Measurements from ENCODE around the gene ZNF319.

Gene ZNF319

DNA sequence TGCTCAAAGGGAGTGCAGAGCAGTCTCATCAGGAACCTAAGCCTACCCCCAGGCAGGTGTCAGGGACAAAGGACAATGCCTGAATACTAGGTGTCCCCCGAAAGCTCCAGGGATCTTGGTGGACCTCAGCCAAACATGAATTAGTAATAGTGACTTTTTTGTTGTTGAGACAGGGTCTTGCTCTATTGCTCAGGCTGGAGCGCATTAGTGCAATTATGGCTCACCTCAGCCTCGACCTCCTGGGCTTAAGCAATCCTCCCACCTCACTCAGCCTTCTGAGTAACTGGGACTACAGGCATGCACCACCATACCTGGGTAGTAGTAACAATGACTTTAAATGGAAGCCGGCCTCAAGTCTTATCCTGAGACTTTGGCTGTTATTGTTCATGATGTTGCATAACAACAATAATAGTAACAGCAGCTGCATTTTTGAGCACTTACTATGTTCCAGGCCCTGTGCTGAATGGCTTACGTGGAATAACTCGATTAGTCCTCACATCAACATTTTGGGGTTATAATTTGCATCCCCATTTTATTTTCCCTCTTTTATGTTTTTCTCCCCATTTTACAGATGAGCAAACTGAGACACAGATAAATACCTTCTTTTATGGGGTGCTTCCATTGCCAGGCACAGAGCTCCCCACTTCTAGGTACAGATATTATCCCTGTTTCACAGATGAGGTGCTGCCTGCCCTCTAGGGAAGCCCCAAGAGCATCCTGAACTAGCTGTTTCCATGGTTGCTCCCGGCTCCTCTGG, 49.1 kb downstream of the ZNF319 start:
- no peak for DNase-seq

DNA sequence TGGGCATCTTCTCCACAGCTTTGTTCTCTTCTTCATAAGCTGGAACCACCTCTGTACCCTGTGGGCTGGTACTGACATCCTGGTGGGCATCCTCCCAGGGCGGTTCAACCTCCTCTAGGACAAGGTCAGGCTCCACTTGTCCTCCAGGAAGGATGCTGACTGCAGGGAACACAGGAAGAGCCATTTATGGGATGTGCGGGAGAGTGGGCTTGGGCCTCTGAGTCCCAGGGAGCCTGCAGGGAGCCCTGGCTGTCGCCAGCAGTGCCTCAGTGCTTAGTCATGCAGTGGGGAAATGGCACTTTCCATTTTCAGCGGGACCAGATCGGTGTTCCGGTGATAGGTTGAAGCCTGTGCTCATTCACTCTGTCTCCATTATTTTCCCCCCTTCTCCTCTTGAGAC, 50.1 kb downstream of the ZNF319 start:
- DNase-seq: no peak

DNA sequence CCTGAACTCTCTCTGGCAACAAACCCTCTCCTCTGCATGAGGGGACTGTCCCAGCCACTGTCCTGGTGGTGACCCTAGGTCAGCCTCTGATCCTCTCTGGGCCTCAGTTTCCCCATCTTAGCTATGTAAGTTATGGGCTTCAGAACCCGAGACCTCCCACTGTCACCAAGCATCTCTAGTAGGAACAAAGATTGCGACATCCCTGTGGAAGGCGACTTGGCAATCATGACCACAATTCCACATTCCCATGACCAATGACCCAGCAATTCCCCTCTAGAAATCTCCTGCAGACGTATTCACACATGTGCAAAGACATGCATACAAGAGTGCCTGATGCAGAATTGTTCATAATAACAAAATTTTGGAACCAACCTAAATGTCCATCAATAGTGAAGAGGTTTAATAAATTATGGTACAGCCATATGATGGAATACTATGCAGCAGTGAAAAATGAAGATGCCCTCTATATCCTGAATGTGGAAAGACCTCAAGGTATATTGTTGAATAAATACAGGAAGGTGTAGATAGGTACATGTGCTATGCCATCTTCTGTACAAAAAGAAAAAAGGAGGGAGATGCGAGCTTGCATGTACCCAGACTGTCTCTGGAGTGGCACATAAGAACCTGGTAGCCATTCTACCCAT, 50.8 kb downstream of the ZNF319 start:
- no peak for DNase-seq

DNA sequence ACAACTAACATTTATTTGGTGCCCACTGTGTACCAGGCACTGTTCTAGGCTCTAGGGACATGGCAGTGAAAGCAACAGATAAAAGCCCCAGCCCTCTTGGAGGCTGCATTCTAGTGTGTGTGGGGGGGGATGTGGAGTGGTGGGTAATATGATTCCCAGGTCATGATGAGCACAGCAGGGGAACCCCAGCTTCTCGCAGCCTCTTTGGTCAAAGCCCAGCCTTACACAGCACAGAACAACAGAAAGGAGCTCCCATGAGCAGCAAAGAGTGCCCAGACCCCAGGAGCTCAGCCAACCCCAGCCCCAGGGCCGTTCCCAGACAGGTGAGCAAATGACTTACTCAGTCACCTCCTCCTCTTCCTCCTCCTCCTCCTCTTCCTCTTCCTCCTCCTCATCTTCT, 51.5 kb downstream of the ZNF319 start:
- no peak for DNase-seq

DNA sequence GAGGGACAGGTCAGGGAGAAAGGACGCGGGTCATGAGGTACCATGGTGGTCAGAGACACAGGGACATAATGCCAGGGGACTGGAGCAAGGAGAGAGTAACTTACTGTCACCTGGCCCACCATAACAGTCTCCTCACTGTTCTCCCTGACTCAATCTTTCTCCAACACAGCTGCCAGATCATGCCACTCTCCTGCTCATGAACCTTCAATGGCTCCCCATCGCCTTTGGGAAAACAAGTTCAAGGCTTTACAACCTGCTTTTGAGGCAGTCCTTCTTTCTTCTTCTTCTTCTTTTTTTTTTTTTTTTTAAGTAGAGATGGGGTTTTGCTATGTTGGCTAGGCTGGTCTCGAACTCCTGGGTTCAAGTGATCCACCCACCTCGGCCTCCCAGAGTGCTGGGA, 52.4 kb downstream of the ZNF319 start:
- no peak for DNase-seq

DNA sequence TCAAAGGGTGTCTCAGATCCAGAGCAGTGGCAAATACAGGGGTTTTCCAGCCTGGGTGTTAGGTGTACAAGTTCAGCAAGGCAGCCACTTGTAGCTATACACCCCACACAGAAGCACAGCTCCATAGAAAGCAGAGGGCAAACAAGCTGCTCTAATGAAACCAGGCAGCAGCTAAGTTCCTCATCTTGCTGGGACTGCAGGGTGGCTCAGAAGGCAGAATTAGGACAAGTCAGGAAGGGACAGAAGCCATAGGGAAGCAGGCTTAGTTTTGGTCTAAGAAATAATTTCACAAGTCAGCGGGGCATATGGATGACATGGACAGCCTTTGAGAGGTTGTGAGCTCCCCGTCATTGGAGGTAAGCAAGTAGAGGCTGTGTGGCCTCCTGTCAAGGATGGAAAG, 53.2 kb downstream of the ZNF319 start:
- no peak for DNase-seq

DNA sequence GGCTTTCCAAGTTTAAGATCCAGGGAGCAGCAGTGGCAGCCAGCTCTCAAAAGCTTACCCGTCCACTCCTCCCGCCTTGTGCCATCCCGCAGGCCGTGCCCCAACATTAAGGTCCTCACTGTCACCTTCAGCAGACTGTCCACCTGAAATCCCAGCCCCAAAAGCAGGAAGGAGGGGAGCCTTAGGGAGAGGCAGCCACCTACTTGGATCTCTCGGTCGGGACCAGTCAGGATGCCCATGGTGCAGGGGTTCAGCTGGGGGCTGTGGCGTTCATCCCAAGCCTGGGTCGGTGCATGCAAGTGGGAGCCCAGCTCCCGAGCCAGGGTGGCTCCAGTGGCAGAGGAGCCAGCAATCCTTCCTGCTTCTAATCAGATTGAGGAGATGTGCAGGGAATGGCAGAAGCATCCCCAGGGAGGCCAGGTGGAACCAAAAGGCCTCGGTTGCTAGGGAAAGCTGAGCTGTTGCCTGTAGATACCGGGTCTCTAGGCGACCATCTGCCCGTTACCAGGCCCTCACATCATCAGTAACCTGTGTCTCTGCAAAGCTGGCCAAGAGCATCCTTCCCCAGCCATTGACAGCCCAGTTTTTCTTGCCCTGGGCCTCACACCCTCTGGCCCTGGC, 54.2 kb downstream of the ZNF319 start:
- DNase-seq: no peak

DNA sequence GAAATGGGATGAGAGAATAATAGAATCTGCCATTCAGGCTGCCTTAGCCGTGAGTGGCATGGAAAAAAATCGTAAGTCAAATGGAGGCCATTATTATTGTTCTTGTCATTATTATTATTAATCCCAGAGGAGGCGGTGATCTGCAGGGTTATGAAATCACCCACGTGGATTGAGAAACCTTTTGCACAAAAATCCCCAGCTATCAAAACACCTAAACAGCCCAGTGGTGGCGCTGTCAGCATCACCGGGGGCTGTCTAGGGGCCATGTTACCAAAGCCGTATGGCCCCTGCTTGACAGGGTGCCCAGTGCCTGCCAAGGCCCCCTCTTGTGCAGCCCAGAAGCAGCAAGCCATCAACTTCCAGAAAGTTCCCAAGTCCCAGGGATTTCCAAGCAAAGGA, 54.7 kb downstream of the ZNF319 start:
- no peak for DNase-seq

DNA sequence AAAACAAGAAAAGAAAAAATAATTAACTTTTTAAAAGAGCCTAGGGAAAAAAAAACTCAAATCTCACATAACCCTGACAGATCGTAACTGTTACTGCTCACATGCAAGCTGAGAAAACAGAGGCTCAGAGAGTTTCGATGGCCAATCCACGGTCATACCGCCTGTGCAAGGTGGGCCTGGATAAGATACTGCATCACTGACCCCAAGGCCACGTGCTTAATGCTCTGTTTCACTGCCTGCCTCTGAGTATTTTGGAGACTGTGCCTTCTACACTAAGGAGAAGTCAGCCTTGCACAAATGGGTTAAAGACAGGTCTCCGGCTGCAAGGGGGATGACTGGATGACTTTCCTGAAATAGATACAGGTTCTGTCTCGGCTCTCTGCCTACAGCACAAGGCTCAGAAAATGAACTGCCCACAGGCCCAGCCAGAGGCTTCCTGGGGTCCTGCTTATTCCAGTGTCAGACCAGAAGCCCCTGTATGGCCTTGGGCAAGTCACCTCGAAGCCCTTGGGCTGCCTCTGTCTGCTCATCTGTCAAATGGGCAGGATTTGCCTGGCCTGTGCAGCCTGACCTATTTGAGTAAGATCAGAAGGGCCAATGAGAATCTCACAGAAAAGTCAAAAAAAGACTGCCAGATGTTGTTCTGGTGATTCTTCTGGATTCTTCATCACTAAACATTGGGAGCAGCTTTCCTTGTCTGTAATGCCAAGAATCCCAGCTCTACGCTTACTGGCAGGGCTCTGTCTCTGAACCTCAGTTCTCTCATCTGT, 55.3 kb downstream of the ZNF319 start:
- DNase-seq: no peak
